Caco-2 (cell line): ENCODE data around the gene OSTM1. TPM values are rescaled to one million over a fixed set of nuclear protein-coding genes. Genes with fewer than 3 reads are reported as not detected.
A peak's percentile ranks its signal among the peaks of the same experiment; 100 is the strongest.

Source experiments
- BruUV-seq: library from RNA; stranded (reverse); fragments of 400-500 nt; replicated peaks from 2 replicates; lab custom pipeline; 2021; lab: Mats Ljungman, UMichigan
- CTCF ChIA-PET: fragments of 300-600 bp; sonication (Branson Sonifier 250); formaldehyde crosslinking; loops from one replicate; lab custom pipeline; 2022; ENCODE audit warnings: antibody characterized with exemption; lab: Charles Lee
- POLR2A ChIA-PET: fragments of 300-600 bp; sonication (Branson Sonifier 250); formaldehyde crosslinking; loops from one replicate; lab custom pipeline; 2022; ENCODE audit warnings: antibody characterized with exemption; lab: Charles Lee
- DNase-seq, 2 experiments: peaks; one replicate each; pipeline versions ENCODE4 v3.0.0 to v3.0.0-alpha.2; 2020 to 2022
- H3K27me3 ChIP-seq: replicated peaks from 2 replicates; pipeline ENCODE4 v1.6.0; 2011; ENCODE audit warnings: low read length; ENCODE audit not compliant: control insufficient read depth, insufficient read depth
- H3K36me3 ChIP-seq: 2 replicates; pipeline ENCODE4 v1.5.1; 2011; ENCODE audit warnings: low read length; ENCODE audit not compliant: control insufficient read depth, insufficient read depth
- H3K4me1 ChIP-seq: fragments of 250-450 bp; sonication (Bioruptor Pico); 2 replicates; pipeline ENCODE4 v1.5.1; 2020; ENCODE audit warnings: mild to moderate bottlenecking
- H3K4me3 ChIP-seq: 2 replicates; pipeline ENCODE4 v1.5.1; 2011; ENCODE audit warnings: low read depth, mild to moderate bottlenecking, control low read depth, low read length
- H3K9me3 ChIP-seq: fragments of 250-450 bp; sonication (Bioruptor Pico); 2 replicates; pipeline ENCODE4 v1.5.1; 2020; ENCODE audit warnings: mild to moderate bottlenecking, moderate library complexity
- H3K27ac Mint-ChIP-seq: one replicate; pipeline ENCODE4 v1.8.0; 2022; ENCODE audit warnings: mixed read lengths; ENCODE audit not compliant: unreplicated experiment
- H3K27me3 Mint-ChIP-seq: one replicate; pipeline ENCODE4 v1.8.0; 2022; ENCODE audit warnings: mixed read lengths; ENCODE audit not compliant: insufficient read depth, unreplicated experiment
- H3K36me3 Mint-ChIP-seq: one replicate; pipeline ENCODE4 v1.8.0; 2022; ENCODE audit warnings: mild to moderate bottlenecking, mixed read lengths; ENCODE audit not compliant: insufficient read depth, unreplicated experiment
- H3K4me1 Mint-ChIP-seq: one replicate; pipeline ENCODE4 v1.8.0; 2022; ENCODE audit warnings: low read depth, mixed read lengths; ENCODE audit not compliant: unreplicated experiment
- H3K4me3 Mint-ChIP-seq: one replicate; pipeline ENCODE4 v1.8.0; 2022; ENCODE audit warnings: mild to moderate bottlenecking, moderate library complexity, mixed read lengths; ENCODE audit not compliant: unreplicated experiment
- H3K9me3 Mint-ChIP-seq: one replicate; pipeline ENCODE4 v1.8.0; 2022; ENCODE audit warnings: mixed read lengths; ENCODE audit not compliant: unreplicated experiment
- CTCF ChIP-seq, 2 experiments: fragments of 200-600 bp in 1 of 2; IDR thresholded peaks; 1 replicate in 1 of 2; 2 replicates in 1 of 2; pipeline versions ENCODE4 v1.5.1 to v1.8.0; 2011 to 2022; ENCODE audit warnings: antibody characterized with exemption in 1 of 2, control low read depth in 1 of 2, inconsistent platforms in 1 of 2, low read depth in 1 of 2, low read length in 1 of 2, mild to moderate bottlenecking in 1 of 2, moderate library complexity in 1 of 2; ENCODE audit not compliant: insufficient read depth in 1 of 2, severe bottlenecking in 1 of 2, unreplicated experiment in 1 of 2
- intact Hi-C: fragments of 100-400 bp; cut with micrococcal nuclease; formaldehyde crosslinking; loops from one replicate; pipeline ENCODE4 v1.10.0; 2022; ENCODE audit not compliant: unreplicated experiment
- total RNA-seq: library from RNA; stranded (reverse); gene quantifications from 2 replicates; pipeline ENCODE4 v1.2.3, GENCODE V29; 2022

Gene OSTM1
- total RNA-seq, 1 experiment from 2014 or later = 20.1 TPM

- Histone ChIP-seq H3K36me3 (no peaks in the 10 kb centered on the region), H3K4me3 (no peak overlapping the region), H3K27me3 (no peaks in the 10 kb centered on the region), H3K4me1 (no peaks in the 10 kb centered on the region), H3K9me3 (no peaks in the 10 kb centered on the region)
- Mint-ChIP-seq H3K4me1 (peaks cover 7% of the 10 kb centered on the region), H3K27ac (no peak overlapping the region), H3K36me3 (no peaks in the 10 kb centered on the region), H3K27me3 (no peaks in the 10 kb centered on the region), H3K9me3 (no peaks in the 10 kb centered on the region), H3K4me3 (no peak overlapping the region)
- POLR2A ChIA-PET = no interaction called here
- CTCF ChIA-PET = interaction anchor here (1.0 kb wide), 1 partner anchor 378 kb away, joined by 5 read pairs; no protein-coding TSS in a partner anchor
- peak in 1 of 2 experiments; percentile 67 for DNase-seq
- peak; percentile 49 to 60 for TF ChIP-seq CTCF (IDR thresholded peaks at IDR 0.05; ENCODE audit: insufficient read depth in 1 of 2, low read depth in 1 of 2, low read length in 1 of 2, severe bottlenecking in 1 of 2, unreplicated experiment in 1 of 2)
- no TSS peak for BruUV-seq
- intact Hi-C loops = loop anchor here (1.0 kb wide), 2 partner anchors 378 to 412 kb away; no protein-coding TSS in a partner anchor
Observed at GRCh38 chr6:108113557-108114519, 39.3 kb upstream of the OSTM1 start.

DNA sequence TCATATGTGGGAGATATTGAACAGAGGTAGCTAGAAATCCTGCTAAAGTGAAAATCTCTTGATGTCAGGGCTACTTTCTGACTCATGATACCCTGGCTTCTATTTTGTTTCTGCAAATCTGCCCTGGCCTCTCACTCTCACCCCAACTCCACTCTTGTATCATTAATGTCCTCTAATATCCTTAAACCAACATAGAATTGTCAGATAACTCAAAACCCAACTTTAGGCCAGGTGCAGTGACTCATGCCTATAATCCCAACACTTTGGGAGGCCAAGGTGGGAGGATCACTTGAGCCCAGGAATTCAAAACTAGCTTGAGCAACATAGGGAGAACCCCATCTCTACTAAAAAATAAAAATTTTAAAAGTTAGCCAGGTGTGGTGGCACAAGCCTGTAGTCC, 33.8 kb upstream of the OSTM1 start:
- no peak for DNase-seq
- no peak for TF ChIP-seq CTCF (IDR thresholded peaks at IDR 0.05; ENCODE audit: insufficient read depth in 1 of 2, low read depth in 1 of 2, low read length in 1 of 2, severe bottlenecking in 1 of 2, unreplicated experiment in 1 of 2)
- Mint-ChIP-seq H3K27me3 (no peaks in the 10 kb centered on the region), H3K9me3 (no peaks in the 10 kb centered on the region), H3K4me3 (no peak overlapping the region), H3K36me3 (no peaks in the 10 kb centered on the region), H3K27ac (no peak overlapping the region), H3K4me1 (peaks cover 4% of the 10 kb centered on the region)
- Histone ChIP-seq H3K27me3 (no peaks in the 10 kb centered on the region), H3K4me3 (no peak overlapping the region), H3K9me3 (no peaks in the 10 kb centered on the region), H3K36me3 (no peaks in the 10 kb centered on the region), H3K4me1 (no peaks in the 10 kb centered on the region)
- CTCF ChIA-PET = no interaction called here
- POLR2A ChIA-PET = no interaction called here
- intact Hi-C loops = no loop called here
- BruUV-seq = no TSS peak

DNA sequence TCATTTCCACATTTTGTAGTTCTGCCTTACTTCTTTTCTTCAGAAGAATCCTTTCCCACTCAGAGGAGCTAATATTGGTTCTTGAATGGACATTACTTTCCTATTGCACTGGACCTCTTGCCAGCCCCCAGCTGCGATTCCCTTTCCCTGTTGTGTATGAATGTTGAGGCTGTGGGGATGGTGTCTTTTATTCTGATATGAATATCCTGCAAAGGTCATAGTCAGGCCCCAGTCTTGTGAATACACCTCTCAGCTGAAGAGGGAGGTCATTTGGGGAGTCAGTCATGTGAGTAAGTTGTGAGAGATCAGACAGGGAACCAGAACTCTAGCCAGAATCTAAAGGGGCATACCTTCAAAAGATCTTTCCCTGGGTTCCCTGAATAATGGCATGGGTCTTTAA, 32.6 kb upstream of the OSTM1 start:
- Histone ChIP-seq H3K4me1 (no peaks in the 10 kb centered on the region), H3K4me3 (no peak overlapping the region), H3K27me3 (no peaks in the 10 kb centered on the region), H3K36me3 (no peaks in the 10 kb centered on the region), H3K9me3 (no peaks in the 10 kb centered on the region)
- TF ChIP-seq CTCF (IDR thresholded peaks at IDR 0.05; ENCODE audit: insufficient read depth in 1 of 2, low read depth in 1 of 2, low read length in 1 of 2, severe bottlenecking in 1 of 2, unreplicated experiment in 1 of 2) = no peak
- H3K9me3 Mint-ChIP-seq = no peaks in the 10 kb centered on the region
- no peak overlapping the region for H3K27ac Mint-ChIP-seq
- peaks cover 9% of the 10 kb centered on the region for H3K4me1 Mint-ChIP-seq
- H3K4me3 Mint-ChIP-seq = no peak overlapping the region
- no peaks in the 10 kb centered on the region for H3K27me3 Mint-ChIP-seq
- ChIA-PET POLR2A (no interaction called here), CTCF (no interaction called here)
- no peak for DNase-seq
- no peaks in the 10 kb centered on the region for H3K36me3 Mint-ChIP-seq
- intact Hi-C loops = no loop called here
- BruUV-seq = no TSS peak
